Activated CD4-positive, alpha-beta memory T cell treated with anti-CD3 and anti-CD28 coated beads, Interleukin-2, amount 10 ng/mL, durations not matched to agents 7 days and 5 days (primary cell): ENCODE results near the gene CCDC198. TPM values are rescaled to one million over a fixed set of nuclear protein-coding genes. Genes with fewer than 3 reads are reported as not detected.
A peak's percentile ranks its signal among the peaks of the same experiment; 100 is the strongest.

ENCODE experiments used
- CTCF ChIA-PET: fragments of 350-600 bp; sonication (Branson Sonifier 250); formaldehyde crosslinking; loops from one replicate; lab custom pipeline; 2021; ENCODE audit warnings: antibody characterized with exemption, inconsistent platforms; lab: Charles Lee
- POLR2A ChIA-PET: fragments of 350-600 bp; sonication (Branson Sonifier 250); formaldehyde crosslinking; loops from one replicate; lab custom pipeline; 2021; ENCODE audit warnings: antibody characterized with exemption; lab: Charles Lee
- DNase-seq: peaks from one replicate; pipeline ENCODE4 v3.0.0-alpha.2; 2020
- H3K27ac Mint-ChIP-seq: one replicate; pipeline ENCODE4 v1.8.0; 2021; ENCODE audit warnings: mild to moderate bottlenecking, mixed read lengths
- H3K27me3 Mint-ChIP-seq: one replicate; pipeline ENCODE4 v1.8.0; 2021; ENCODE audit warnings: mixed read lengths
- H3K36me3 Mint-ChIP-seq: one replicate; pipeline ENCODE4 v1.8.0; 2021; ENCODE audit warnings: low read depth, mixed read lengths
- H3K4me1 Mint-ChIP-seq: one replicate; pipeline ENCODE4 v1.8.0; 2021; ENCODE audit warnings: mixed read lengths
- H3K4me3 Mint-ChIP-seq: one replicate; pipeline ENCODE4 v1.8.0; 2021; ENCODE audit warnings: mild to moderate bottlenecking, mixed read lengths
- H3K9me3 Mint-ChIP-seq: one replicate; pipeline ENCODE4 v1.8.0; 2021; ENCODE audit warnings: mixed read lengths
- total RNA-seq, 2 experiments: library from RNA; stranded (reverse); gene quantifications; one replicate each; pipeline ENCODE4 v1.2.3, GENCODE V29; 2021

The CCDC198 gene
- total RNA-seq, result not detected

DNA sequence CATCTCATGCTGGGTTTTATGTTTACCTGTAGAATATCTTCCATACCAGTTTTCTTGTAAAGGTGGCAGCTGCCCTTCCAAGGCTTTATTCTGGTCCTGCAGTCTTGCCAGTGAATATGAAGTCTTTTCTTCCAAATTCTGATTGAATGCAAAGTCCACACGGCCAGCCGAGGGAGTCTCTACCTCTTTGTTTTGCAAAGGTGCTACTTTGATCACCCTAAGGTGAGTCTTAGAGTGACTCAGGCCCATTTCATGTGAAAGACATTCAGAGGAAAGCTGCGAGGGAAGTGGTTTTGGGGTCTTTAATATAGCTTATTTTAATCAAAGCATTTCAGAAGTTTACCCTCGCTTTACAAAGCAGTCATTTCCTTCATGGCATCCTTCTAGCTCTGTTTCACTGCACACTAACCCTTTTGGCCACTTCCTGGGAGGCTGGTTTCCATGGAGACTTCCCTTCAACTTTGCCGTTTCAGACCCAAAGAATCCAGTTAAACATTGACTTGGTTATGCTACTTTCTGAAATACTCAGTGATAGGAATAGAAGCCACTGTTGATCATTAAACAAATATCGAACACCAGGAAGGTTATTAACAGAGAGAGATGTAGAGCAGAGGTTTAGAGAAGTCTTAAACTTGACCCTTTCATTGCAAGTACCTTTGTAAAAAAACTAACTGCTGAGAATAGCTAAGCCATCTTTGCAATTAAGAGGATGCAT is at the start of gene CCDC198:
CCDC198 (minus strand) TSS at position 391 of the 715 bp plus-strand sequence; CDS start at position 249, 142 bp downstream.
- no peaks in the 10 kb centered on the region for H3K36me3 Mint-ChIP-seq
- peaks cover 7% of the 10 kb centered on the region for H3K27me3 Mint-ChIP-seq
- no peaks in the 10 kb centered on the region for H3K4me1 Mint-ChIP-seq
- H3K27ac Mint-ChIP-seq, result no peak within 1 kb of the TSS
- POLR2A ChIA-PET, result no interaction called here
- DNase-seq, result no peak
- H3K9me3 Mint-ChIP-seq, result no peaks in the 10 kb centered on the region
- H3K4me3 Mint-ChIP-seq, result no peak within 1 kb of the TSS
- CTCF ChIA-PET, result no interaction called here

GRCh38 chr14:57533214-57533613 is 39.6 kb upstream of the CCDC198 start:
- Mint-ChIP-seq H3K27me3 (no peaks in the 10 kb centered on the region), H3K4me3 (no peak overlapping the region), H3K9me3 (no peaks in the 10 kb centered on the region), H3K27ac (no peak overlapping the region), H3K4me1 (no peaks in the 10 kb centered on the region), H3K36me3 (no peaks in the 10 kb centered on the region)
- ChIA-PET POLR2A (no interaction called here), CTCF (interaction anchor here (1.0 to 1.7 kb wide), 4 partner anchors 10 to 540 kb away, joined by 3 to 4 read pairs (median 4); no protein-coding TSS in a partner anchor)
- DNase-seq, result peak; percentile 16

- Mint-ChIP-seq H3K4me3 (no peak overlapping the region), H3K4me1 (no peaks in the 10 kb centered on the region), H3K27me3 (no peaks in the 10 kb centered on the region), H3K27ac (no peak overlapping the region), H3K9me3 (peaks cover 4% of the 10 kb centered on the region), H3K36me3 (no peaks in the 10 kb centered on the region)
- CTCF ChIA-PET, result interaction anchor here (1.3 kb wide), 1 partner anchor 543 kb away, joined by 4 read pairs; no protein-coding TSS in a partner anchor
- POLR2A ChIA-PET, result no interaction called here
- DNase-seq, result no peak
Observed at GRCh38 chr14:57530571-57530970, 36.9 kb upstream of the CCDC198 start.

- no peak overlapping the region for H3K27ac Mint-ChIP-seq
- no peaks in the 10 kb centered on the region for H3K27me3 Mint-ChIP-seq
- ChIA-PET CTCF (interaction anchor here (0.7 kb wide), 1 partner anchor 137 kb away, joined by 3 read pairs; no protein-coding TSS in a partner anchor), POLR2A (no interaction called here)
- no peak overlapping the region for H3K4me3 Mint-ChIP-seq
- DNase-seq, result no peak
- H3K9me3 Mint-ChIP-seq, result peaks cover 4% of the 10 kb centered on the region
- H3K4me1 Mint-ChIP-seq, result no peaks in the 10 kb centered on the region
- no peaks in the 10 kb centered on the region for H3K36me3 Mint-ChIP-seq
Observed at GRCh38 chr14:57526942-57527341, 33.3 kb upstream of the CCDC198 start.

DNA sequence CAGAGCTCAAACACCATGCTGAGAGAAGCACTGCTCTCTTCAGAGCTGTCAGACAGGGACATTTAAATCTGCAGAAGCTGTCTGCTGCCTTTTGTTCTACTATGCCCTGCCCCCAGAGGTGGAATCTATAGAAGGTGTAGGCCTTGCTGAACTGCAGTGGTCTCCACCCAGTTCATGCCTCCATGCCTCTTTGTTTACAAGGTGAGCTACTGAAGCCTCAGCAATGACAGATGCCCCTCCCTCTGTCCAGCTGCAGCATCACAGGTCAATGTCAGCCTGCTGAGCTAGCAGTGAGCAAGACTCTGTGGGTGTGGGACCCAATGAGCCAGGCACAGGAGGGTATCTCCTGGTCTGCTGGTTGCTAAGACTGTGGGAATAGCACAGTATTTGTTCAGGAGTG is 25.4 kb upstream of the CCDC198 start:
- CTCF ChIA-PET, result no interaction called here
- Mint-ChIP-seq H3K9me3 (peaks cover 10% of the 10 kb centered on the region), H3K4me3 (no peak overlapping the region), H3K27ac (no peak overlapping the region), H3K27me3 (no peaks in the 10 kb centered on the region), H3K4me1 (no peaks in the 10 kb centered on the region), H3K36me3 (no peaks in the 10 kb centered on the region)
- POLR2A ChIA-PET, result no interaction called here
- DNase-seq, result no peak

GRCh38 chr14:57512220-57512619 is 18.6 kb upstream of the CCDC198 start:
- no peaks in the 10 kb centered on the region for H3K36me3 Mint-ChIP-seq
- H3K4me3 Mint-ChIP-seq, result no peak overlapping the region
- H3K4me1 Mint-ChIP-seq, result no peaks in the 10 kb centered on the region
- peaks cover 6% of the 10 kb centered on the region for H3K9me3 Mint-ChIP-seq
- H3K27me3 Mint-ChIP-seq, result no peaks in the 10 kb centered on the region
- ChIA-PET CTCF (no interaction called here), POLR2A (no interaction called here)
- H3K27ac Mint-ChIP-seq, result no peak overlapping the region
- no peak for DNase-seq

- H3K36me3 Mint-ChIP-seq, result no peaks in the 10 kb centered on the region
- ChIA-PET CTCF (no interaction called here), POLR2A (no interaction called here)
- H3K9me3 Mint-ChIP-seq, result no peaks in the 10 kb centered on the region
- no peaks in the 10 kb centered on the region for H3K27me3 Mint-ChIP-seq
- H3K27ac Mint-ChIP-seq, result no peak overlapping the region
- H3K4me1 Mint-ChIP-seq, result no peaks in the 10 kb centered on the region
- DNase-seq, result no peak
- H3K4me3 Mint-ChIP-seq, result no peak overlapping the region
Observed at GRCh38 chr14:57508756-57509155, 15.1 kb upstream of the CCDC198 start.

GRCh38 chr14:57502586-57503254 is 9.1 kb upstream of the CCDC198 start:
- Mint-ChIP-seq H3K27ac (no peak overlapping the region), H3K27me3 (no peaks in the 10 kb centered on the region), H3K4me1 (no peaks in the 10 kb centered on the region), H3K36me3 (no peaks in the 10 kb centered on the region), H3K9me3 (no peaks in the 10 kb centered on the region), H3K4me3 (no peak overlapping the region)
- CTCF ChIA-PET, result no interaction called here
- POLR2A ChIA-PET, result no interaction called here
- DNase-seq, result no peak

DNA sequence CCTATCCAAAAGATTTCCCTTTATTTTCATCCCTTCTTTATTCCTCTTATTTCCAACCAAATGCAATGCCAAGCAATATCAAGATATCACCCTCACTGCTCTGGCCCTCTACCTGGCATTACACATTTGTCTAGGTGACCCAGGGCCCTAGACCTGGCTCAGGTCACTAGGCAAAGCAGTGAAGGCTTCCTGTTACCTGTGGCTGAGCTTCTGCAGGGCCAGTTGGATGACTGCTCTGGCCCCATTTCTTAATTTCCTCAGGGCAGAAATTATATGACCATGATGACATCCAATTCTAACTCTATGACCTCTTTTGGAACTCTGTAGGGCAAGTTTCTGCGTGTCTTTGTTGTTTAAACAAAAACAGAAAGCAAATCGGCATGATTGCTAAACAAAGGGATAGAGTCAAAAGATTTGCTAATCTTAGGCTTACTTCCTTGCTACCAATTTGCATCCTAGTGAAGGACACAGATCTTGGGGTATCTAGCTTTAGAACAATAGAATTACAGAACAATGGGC is 7.4 kb upstream of the CCDC198 start:
- no peaks in the 10 kb centered on the region for H3K4me1 Mint-ChIP-seq
- no peaks in the 10 kb centered on the region for H3K9me3 Mint-ChIP-seq
- H3K27me3 Mint-ChIP-seq, result no peaks in the 10 kb centered on the region
- CTCF ChIA-PET, result no interaction called here
- no peak overlapping the region for H3K27ac Mint-ChIP-seq
- no peak overlapping the region for H3K4me3 Mint-ChIP-seq
- no peak for DNase-seq
- H3K36me3 Mint-ChIP-seq, result no peaks in the 10 kb centered on the region
- POLR2A ChIA-PET, result no interaction called here

- no peak overlapping the region for H3K4me3 Mint-ChIP-seq
- H3K36me3 Mint-ChIP-seq, result no peaks in the 10 kb centered on the region
- no peaks in the 10 kb centered on the region for H3K9me3 Mint-ChIP-seq
- no peaks in the 10 kb centered on the region for H3K27me3 Mint-ChIP-seq
- H3K27ac Mint-ChIP-seq, result no peak overlapping the region
- no peak for DNase-seq
- ChIA-PET CTCF (no interaction called here), POLR2A (no interaction called here)
- no peaks in the 10 kb centered on the region for H3K4me1 Mint-ChIP-seq
Observed at GRCh38 chr14:57498659-57499058, 5.0 kb upstream of the CCDC198 start.

DNA sequence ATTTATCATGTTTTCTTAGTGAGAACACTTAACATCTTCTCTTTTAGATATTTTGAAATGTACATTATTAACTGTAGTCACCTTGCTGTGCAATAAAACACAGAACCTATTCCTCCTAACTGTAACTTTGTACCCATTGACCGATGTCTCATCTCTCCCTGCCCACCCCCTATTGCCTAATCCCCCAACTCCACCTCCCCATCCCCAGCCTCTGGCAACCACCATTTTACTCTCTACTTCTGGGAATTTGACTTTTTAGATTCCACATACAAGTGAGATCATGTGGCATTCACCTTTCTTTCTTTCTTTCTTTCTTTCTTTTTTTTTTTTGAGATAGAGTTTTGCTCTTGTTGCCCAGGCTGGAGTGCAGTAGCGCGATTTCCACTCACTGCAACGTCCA is 4.4 kb upstream of the CCDC198 start:
- DNase-seq, result no peak
- ChIA-PET POLR2A (no interaction called here), CTCF (no interaction called here)

DNA sequence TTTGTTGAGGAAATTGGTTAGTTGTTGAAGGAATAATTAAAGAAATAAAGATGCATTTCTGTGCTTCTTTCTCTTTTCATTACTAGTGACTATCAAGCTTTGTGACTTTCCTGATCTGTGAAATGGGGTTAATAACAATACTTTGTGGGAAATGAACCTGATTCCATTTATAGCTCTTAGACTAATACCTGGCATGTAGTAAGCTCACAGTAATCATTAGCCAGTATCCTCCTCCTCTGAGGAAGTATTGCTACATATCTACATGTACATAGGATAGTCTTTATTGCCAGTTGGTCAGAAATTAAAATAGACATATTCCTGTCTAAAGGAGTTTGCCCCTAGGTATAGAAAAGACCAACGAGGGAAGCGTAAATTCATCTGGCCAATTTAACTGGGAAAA is 1.8 kb upstream of the CCDC198 start:
- no peak overlapping the region for H3K27ac Mint-ChIP-seq
- H3K4me3 Mint-ChIP-seq, result no peak overlapping the region
- CTCF ChIA-PET, result no interaction called here
- POLR2A ChIA-PET, result no interaction called here
- no peak for DNase-seq
- H3K4me1 Mint-ChIP-seq, result no peaks in the 10 kb centered on the region
- no peaks in the 10 kb centered on the region for H3K36me3 Mint-ChIP-seq
- peaks cover 4% of the 10 kb centered on the region for H3K27me3 Mint-ChIP-seq
- H3K9me3 Mint-ChIP-seq, result no peaks in the 10 kb centered on the region

More for the DNA sequence above, 4.4 kb upstream of the CCDC198 start:
- Mint-ChIP-seq H3K9me3 (no peaks in the 10 kb centered on the region), H3K4me1 (no peaks in the 10 kb centered on the region), H3K36me3 (no peaks in the 10 kb centered on the region), H3K27me3 (no peaks in the 10 kb centered on the region), H3K27ac (no peak overlapping the region), H3K4me3 (no peak overlapping the region)

DNA sequence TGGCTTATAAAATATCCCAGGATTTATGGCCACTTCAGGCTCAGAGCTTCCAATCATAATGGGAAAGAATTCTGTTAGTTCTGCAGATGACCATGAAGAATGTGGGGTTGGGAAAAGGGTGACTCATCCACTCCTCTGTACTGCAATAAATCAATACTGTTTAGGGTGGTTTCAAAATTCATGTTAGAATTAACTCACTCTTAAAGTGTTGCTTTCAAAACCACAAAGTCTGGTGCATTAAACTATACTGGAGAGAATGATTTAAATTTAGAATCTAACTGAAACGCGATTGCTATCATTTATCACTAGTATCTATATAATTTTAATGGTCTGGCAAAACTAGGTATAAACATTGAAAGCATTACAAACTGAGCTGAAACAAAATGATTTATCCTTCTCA is 798 bp downstream of the CCDC198 start:
- ChIA-PET CTCF (no interaction called here), POLR2A (no interaction called here)
- Mint-ChIP-seq H3K9me3 (no peaks in the 10 kb centered on the region), H3K27me3 (peaks cover 7% of the 10 kb centered on the region), H3K4me3 (no peak overlapping the region), H3K27ac (no peak overlapping the region), H3K4me1 (no peaks in the 10 kb centered on the region), H3K36me3 (no peaks in the 10 kb centered on the region)
- no peak for DNase-seq
